NCI-H187 treated with DMSO at 0.1 percent for 48 hours (cell line): Measurements from ENCODE around the gene NDUFB2.
"Not testable (repeated sequence)": the region's sequence is repeated elsewhere in the genome, so short reads cannot be mapped to it uniquely, and the experiment has no call there.

Experiments used
- DNase-seq: peaks from one replicate; lab custom pipeline; 2025; lab: John Stamatoyannopoulos, UW

Gene NDUFB2

GRCh38 chr7:140734729-140735128 is 38.2 kb downstream of the NDUFB2 start:
- no peak for DNase-seq

- DNase-seq, result no peak
Measured at GRCh38 chr7:140738280-140738679, 41.8 kb downstream of the NDUFB2 start.

GRCh38 chr7:140743255-140743654 is 46.7 kb downstream of the NDUFB2 start:
- not testable (repeated sequence) for DNase-seq

- no peak for DNase-seq
Measured at GRCh38 chr7:140744005-140744404, 47.5 kb downstream of the NDUFB2 start.

DNA sequence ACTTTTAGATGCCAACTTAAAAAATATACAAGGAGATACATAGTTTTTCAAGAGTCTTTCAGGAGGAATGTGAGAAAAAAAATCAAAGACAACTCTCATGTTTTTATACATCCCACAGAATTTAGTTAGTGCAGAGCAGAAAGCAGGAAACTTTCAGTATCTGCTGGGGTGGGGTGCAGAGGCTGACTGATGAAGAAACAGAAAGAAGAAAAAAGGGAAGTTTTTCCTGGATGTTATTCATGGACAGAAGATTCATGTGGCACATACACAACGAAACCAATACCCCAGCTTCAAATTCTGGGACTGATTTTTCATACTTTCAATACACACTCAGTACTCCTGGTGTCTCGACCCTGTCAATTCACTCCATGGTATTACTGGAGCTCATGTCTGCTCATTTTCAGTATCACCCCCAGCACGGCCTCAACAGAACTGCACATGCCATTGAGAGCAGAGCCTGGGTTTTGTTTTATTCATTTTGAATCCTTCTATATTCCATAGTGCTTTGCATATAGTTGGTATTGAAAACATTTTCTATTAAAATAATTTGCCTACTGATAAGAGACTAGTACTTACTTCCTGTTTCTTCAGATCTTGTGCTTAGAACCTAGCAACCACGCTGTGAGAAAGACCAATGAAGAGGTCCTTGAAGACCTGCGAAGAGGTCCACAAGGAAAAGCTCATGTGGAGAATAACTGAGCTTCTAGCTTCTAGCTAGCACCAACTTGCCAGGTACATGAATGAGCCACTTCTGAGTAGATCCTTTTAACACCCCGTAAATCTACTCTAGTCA is 49.0 kb downstream of the NDUFB2 start:
- no peak for DNase-seq

GRCh38 chr7:140746751-140747150 is 50.2 kb downstream of the NDUFB2 start:
- no peak for DNase-seq

DNA sequence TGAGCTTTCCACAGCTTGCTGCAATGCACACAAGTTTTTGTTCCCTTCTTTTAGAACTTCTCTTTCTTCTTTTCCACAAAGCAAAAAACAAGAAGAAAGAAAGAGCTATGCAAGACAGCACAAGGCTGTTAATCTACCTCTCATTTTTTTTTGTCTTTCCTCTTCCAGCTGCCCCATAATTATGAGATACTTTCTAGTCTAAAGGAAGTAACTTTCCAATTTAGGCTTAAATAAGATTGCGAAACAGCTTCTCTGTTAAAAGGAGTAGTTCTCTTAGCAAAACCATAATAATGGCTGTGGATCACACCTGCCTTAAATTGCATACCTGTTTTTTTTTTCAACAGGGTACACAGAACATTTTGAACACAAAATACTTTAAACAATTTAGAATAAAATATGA is 56.0 kb downstream of the NDUFB2 start:
- DNase-seq, result no peak

- DNase-seq, result no peak
Measured at GRCh38 chr7:140754506-140754905, 58.0 kb downstream of the NDUFB2 start.
